Measurements from ENCODE around the gene PKP4. TPM values are rescaled to one million over a fixed set of nuclear protein-coding genes. Genes with fewer than 3 reads are reported as not detected.
"Not testable (repeated sequence)": the region's sequence is repeated elsewhere in the genome, so short reads cannot be mapped to it uniquely, and the experiment has no call there.

PKP4 gene, protein sequence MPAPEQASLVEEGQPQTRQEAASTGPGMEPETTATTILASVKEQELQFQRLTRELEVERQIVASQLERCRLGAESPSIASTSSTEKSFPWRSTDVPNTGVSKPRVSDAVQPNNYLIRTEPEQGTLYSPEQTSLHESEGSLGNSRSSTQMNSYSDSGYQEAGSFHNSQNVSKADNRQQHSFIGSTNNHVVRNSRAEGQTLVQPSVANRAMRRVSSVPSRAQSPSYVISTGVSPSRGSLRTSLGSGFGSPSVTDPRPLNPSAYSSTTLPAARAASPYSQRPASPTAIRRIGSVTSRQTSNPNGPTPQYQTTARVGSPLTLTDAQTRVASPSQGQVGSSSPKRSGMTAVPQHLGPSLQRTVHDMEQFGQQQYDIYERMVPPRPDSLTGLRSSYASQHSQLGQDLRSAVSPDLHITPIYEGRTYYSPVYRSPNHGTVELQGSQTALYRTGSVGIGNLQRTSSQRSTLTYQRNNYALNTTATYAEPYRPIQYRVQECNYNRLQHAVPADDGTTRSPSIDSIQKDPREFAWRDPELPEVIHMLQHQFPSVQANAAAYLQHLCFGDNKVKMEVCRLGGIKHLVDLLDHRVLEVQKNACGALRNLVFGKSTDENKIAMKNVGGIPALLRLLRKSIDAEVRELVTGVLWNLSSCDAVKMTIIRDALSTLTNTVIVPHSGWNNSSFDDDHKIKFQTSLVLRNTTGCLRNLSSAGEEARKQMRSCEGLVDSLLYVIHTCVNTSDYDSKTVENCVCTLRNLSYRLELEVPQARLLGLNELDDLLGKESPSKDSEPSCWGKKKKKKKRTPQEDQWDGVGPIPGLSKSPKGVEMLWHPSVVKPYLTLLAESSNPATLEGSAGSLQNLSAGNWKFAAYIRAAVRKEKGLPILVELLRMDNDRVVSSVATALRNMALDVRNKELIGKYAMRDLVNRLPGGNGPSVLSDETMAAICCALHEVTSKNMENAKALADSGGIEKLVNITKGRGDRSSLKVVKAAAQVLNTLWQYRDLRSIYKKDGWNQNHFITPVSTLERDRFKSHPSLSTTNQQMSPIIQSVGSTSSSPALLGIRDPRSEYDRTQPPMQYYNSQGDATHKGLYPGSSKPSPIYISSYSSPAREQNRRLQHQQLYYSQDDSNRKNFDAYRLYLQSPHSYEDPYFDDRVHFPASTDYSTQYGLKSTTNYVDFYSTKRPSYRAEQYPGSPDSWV
- total RNA-seq (2014; rRNA removed; shearing (Covaris generic); ENCODE audit: low replicate concordance), result 7.9 and 15.1 TPM in 2 replicates

DNA sequence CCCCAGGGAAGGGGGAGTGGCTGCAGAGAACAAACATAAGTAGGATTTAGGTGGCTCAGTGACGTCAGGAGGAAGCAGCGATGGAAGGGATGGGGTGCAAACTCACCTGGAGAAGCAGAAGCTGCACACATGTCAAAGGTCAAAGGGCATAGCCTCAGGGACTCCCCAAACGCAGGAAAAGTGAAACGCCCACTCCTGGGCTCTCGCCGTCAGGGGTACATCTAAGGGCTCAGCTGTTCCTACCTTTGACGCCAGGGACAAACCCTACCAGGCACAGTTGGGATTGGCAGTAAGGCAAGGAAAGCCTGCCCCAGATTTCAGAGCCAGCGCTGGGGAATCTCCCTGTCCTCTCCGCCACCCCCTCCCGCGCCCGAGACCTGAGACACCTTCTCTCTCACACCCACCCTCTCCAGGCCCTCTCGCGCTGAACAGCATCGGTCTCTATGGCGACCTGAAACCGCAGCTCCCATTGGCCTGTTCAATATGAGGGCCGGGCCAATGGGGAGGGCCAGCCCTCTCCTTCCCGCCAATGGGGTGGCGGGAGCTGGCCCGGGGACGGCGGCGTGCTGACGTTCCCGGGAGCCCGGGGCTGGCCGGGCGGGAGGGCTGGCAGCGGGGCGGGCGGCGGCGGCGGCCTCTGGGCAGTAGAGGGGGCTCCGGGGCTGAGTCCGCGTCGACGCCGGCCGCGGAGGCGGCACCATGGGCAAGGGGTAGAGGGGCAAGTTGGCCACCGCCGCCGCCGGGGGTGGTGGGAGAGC lies at the start of gene PKP4, which contains the start of gene CCDC148:
Gene PKP4, plus strand, starts transcription at position 644 of the 758 bp plus-strand sequence. CDS start 76,233 bp downstream, outside the sequence.
Gene CCDC148, minus strand, starts transcription at position 445 of the 758 bp plus-strand sequence. Its CDS starts 314 bp downstream, at position 131.
- DNase-seq (ENCODE audit: low read depth), result peak; percentile 96
- in situ Hi-C loops (cut with HindIII; ENCODE audit: low pct_unique_long_range_greater_than_20kb, low sequenced_read_pairs), result no loop called here

DNA sequence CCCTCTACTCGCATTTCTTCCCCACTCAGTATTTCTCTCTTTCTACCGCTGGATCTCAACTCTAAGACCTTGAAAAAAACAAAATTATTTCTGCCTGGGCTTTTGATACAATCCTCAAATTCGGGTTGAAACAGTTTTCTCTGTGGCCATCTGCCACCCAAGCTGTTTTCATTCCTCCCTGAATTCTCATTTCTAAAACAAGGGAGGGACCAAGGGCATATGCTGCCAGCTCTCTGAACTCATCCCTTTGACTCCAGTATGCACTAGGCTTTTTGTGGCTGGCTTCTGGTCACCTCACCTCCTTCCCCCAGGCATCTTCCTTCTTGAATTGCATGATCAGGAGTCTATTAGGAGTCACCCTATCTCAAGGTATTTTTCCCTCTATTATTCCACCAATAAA lies 49.7 kb upstream of the PKP4 start:
- in situ Hi-C loops (cut with HindIII; ENCODE audit: low pct_unique_long_range_greater_than_20kb, low sequenced_read_pairs), result no loop called here
- DNase-seq (ENCODE audit: low read depth), result no peak

DNA sequence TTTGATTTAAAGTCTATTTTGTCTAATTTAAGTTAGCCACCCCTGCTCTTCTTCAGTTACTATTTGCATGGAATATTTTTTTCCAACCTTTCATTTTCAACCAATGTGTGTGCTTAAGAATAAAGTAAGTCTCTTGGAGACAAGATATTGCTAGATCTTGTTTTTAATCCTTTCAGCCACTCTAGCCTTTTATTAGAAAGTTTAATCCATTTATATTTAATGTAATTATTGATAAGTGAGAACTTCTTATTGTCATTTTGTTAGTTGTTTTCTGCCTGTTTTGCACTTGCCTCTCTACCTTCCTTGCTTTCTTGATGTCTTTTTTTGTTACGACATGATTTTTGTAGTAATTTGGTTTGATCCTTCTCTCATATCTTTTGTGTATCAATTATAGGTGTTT lies 46.6 kb upstream of the PKP4 start:
- in situ Hi-C loops (cut with HindIII; ENCODE audit: low pct_unique_long_range_greater_than_20kb, low sequenced_read_pairs), result no loop called here

DNA sequence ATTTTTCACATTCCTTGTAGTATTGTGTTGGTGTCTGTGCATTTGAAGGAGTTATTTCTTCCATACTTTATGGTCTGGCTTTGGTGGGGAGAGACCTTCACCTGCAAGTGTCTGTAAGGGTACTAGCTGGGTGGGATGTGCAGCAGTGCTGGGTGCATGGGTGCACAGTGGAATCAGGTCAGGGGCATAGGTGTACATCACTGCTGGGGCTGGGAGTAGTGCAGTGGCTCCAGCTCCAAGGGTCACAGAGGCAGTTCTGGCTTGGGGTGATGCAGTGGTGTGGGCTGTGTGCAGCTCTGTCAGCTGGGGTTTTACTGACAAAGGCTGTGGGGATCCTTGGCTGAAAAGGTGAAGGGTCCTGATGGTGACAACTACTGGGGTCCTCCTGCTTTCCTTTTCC lies 45.0 kb upstream of the PKP4 start:
- in situ Hi-C loops (cut with HindIII; ENCODE audit: low pct_unique_long_range_greater_than_20kb, low sequenced_read_pairs), result no loop called here
- no peak for DNase-seq (ENCODE audit: low read depth)

More for the DNA sequence above, 46.6 kb upstream of the PKP4 start:
- no peak for DNase-seq (ENCODE audit: low read depth)

DNA sequence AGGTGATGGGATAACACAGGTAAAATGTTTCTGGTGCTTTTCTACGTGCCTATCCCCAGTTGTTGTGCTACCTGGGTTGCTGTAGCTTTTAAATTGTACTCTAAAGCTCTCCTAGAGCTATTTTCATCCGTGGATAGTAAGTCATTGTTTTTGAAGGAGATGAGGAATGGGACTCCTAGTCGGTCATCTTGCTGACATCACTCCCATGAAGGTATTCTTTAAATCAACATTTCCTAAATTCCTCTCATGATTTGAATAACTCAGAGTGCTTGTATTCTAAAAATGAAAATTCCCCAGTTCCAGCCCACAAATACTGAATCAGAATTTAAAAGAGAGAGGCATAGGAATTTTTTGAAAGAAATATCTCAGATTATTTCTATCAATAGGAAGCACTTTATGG lies 44.5 kb upstream of the PKP4 start:
- in situ Hi-C loops (cut with HindIII; ENCODE audit: low pct_unique_long_range_greater_than_20kb, low sequenced_read_pairs), result no loop called here
- DNase-seq (ENCODE audit: low read depth), result peak; percentile 10

DNA sequence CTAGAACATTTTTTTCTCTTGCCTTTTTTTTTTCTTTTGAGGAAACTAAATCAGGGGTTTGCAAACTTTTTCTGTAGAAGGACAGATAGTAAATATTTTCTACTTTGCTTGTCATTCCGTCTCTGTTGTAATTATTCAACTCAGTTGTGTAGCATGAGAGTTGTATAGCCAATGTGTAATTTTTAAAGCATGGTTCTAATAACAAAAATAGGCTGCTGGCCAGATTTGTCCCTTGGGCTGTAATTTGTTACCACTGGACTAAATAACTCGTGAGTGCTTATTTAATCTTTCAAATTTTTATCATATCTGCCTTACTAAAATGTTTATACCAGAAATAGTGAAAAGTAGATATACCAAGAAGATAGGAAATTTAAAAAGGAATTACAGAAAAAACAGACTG lies 43.2 kb upstream of the PKP4 start:
- in situ Hi-C loops (cut with HindIII; ENCODE audit: low pct_unique_long_range_greater_than_20kb, low sequenced_read_pairs), result no loop called here
- DNase-seq (ENCODE audit: low read depth), result no peak

DNA sequence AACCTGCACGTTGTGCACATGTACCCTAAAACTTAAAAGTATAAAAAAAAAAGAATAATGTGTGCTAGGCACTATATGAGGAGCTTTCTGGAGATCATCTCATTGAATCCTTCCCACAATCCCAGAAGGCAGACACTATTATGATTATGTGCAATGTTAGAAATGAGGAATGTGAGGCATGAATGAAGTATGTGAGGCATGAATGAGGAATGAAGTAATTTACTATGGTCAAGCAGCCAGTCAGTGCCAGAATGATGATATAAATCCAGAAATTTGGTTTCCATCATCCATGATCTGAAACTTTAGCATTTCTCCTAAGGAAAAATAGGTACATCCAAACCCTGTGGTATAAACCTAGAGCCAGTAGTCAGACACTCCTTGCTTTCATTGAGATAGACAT lies 42.2 kb upstream of the PKP4 start:
- DNase-seq (ENCODE audit: low read depth), result peak; percentile 5
- in situ Hi-C loops (cut with HindIII; ENCODE audit: low pct_unique_long_range_greater_than_20kb, low sequenced_read_pairs), result no loop called here

DNA sequence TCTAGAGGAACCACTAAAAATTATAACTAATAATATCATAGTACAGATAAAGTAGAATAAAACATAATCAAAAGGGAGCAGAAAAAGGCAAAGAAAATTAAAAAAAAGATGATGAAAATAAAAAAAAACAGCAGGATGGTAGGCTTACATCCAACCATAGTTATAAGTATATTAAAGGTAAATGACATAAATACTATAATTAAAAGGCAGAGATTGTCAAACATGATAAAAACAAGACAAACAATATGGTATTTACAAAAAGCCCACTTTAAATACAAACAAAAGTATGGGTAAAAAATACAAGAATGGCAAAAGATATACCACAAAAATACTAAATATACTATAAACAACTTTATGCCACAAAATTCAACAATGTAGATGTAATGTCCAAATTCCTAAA lies 24.6 kb upstream of the PKP4 start:
- in situ Hi-C loops (cut with HindIII; ENCODE audit: low pct_unique_long_range_greater_than_20kb, low sequenced_read_pairs), result no loop called here
- DNase-seq (ENCODE audit: low read depth), result no peak

DNA sequence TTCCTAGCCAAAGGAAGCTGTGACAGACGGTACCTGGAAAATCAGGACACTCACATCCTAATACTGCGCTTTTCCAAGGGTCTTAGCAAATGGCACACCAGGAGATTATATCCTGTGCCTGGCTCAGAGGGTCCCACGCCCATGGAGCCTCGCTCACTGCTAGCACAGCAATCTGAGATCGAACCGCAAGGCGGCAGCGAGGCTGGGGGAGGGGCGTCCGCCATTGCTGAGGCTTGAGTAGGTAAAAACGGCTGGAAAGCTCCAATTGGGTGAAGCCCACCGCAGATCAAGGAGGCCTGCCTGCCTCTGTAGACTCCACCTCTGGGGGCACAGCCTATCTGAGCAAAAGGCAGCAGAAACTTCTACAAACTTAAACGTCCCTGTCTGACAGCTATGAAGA lies 23.0 kb upstream of the PKP4 start:
- in situ Hi-C loops (cut with HindIII; ENCODE audit: low pct_unique_long_range_greater_than_20kb, low sequenced_read_pairs); DNase-seq (ENCODE audit: low read depth): not testable (repeated sequence)

DNA sequence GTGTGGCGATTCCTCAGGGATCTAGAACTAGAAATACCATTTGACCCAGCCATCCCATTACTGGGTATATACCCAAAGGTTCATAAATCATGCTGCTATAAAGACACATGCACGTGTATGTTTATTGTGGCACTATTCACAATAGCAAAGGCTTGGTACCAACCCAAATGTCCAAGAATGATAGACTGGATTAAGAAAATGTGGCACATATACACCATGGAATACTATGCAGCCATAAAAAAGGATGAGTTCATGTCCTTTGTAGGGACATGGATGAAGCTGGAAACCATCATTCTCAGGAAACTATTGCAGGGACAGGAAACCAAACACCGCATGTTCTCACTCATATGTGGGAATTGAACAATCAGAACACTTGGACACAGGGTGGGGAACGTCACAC lies 17.7 kb upstream of the PKP4 start:
- DNase-seq (ENCODE audit: low read depth); in situ Hi-C loops (cut with HindIII; ENCODE audit: low pct_unique_long_range_greater_than_20kb, low sequenced_read_pairs): not testable (repeated sequence)

DNA sequence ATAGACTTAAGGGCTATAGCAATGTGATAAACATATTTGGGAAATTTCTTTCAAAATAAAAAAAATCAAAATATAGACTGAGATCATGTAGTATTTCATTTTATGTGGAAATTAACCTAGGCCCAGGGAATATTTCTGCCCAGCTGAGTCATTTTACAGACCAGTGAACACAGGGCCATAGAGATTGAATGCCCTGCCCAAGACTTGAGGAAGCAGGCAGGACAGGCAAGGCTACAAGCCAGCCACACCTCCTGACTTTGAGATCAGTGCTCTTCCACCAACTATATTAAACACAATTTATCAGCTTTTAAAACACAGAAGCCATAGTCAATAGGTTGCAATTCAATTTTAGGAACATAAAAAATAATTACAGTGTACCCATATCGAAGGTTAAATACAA lies 13.1 kb upstream of the PKP4 start:
- DNase-seq (ENCODE audit: low read depth), result peak; percentile 21
- in situ Hi-C loops (cut with HindIII; ENCODE audit: low pct_unique_long_range_greater_than_20kb, low sequenced_read_pairs), result no loop called here

DNA sequence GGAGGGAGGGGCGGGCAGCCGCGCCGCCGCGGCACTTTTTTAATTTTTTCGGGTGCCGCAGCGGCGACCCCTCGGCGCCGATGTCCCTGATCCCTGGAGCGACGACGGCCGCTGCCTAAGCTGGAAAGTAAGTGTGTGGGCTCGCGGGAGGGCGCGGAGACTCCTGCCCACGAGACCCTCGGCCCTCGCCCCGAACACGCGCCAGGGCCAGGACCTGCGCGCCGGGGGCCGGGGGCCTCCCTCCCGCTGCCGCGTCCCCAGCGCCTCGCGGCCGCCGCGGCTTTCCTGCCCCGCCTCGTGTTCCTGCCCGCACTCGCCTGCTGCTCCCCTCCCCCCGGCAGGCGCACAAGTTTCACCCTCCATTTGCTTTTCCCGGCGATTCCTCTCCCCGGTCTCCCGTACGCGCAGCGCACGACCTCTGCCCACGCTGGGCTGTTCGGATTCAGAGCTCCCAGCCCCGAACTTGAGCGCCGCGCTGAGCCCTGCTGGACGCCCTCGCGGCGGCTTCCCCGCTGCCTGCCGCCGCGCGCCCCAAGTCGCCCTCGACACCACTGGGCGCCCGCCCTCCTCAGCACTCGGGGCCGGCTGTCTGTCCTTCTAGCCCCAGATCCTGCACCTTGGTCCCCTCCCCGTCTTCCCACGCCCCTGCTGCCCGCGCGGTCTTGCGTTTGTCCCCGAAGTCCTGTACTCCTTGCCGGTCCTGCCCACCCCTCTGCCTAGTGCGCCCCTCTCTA lies 507 bp downstream of the PKP4 start:
- in situ Hi-C loops (cut with HindIII; ENCODE audit: low pct_unique_long_range_greater_than_20kb, low sequenced_read_pairs), result no loop called here

DNA sequence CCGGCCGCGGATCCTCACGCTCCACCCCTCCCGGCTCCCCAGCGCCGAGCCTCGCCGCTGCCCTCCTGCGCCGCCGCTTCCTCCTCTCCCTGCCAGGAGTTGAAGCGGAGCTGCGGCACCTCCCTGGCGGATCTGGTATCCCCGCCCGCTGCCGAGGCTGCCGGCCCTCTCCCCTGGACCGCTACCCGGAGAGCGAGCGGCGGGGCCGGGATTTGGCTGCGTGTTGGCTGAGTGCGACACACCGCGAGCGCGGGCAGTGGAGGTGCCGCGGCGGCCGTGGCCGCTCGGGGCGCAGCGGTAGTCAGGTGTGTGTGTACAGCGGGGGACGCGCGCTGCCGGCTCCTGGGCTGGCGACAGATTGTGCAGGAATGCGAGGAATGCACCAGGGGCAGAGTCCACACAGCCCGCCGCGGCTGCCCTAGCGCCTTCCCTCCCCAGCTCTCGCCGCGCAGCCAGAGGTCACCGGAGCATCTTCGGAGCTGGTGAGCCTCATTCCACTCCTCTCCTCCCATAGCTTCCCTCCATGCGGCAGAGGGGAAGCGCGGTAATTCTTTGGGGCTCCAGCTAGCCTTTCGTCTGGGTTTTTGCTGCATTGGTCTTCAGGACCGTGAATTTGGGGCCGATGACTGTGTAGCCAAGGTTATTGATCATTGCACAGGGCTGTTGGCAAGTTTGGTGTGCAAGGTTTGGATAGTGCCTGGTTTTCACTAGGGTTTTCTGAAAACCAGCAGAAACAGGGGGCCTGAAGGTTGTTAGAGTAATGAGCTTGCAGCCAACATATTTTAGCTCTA lies 1.3 kb downstream of the PKP4 start:
- in situ Hi-C loops (cut with HindIII; ENCODE audit: low pct_unique_long_range_greater_than_20kb, low sequenced_read_pairs), result no loop called here
- peak; percentile 88 for DNase-seq (ENCODE audit: low read depth)

More for the DNA sequence above, 507 bp downstream of the PKP4 start:
- no peak for DNase-seq (ENCODE audit: low read depth)

DNA sequence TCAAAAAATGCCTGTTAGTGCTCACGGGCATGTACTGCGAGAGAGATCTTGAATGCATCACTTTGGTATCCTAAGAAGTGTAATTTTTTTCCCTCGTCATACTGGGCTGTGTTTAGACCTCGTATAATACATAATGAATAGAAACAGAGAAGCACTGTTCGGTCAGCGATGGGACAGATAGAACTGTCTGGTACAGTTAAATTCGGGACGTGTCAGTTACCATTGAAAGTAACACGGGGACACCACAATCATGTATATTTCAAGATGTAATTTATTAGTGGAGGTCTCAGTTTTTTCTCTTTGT lies 1.8 kb downstream of the PKP4 start:
- no peak for DNase-seq (ENCODE audit: low read depth)
- in situ Hi-C loops (cut with HindIII; ENCODE audit: low pct_unique_long_range_greater_than_20kb, low sequenced_read_pairs), result no loop called here

DNA sequence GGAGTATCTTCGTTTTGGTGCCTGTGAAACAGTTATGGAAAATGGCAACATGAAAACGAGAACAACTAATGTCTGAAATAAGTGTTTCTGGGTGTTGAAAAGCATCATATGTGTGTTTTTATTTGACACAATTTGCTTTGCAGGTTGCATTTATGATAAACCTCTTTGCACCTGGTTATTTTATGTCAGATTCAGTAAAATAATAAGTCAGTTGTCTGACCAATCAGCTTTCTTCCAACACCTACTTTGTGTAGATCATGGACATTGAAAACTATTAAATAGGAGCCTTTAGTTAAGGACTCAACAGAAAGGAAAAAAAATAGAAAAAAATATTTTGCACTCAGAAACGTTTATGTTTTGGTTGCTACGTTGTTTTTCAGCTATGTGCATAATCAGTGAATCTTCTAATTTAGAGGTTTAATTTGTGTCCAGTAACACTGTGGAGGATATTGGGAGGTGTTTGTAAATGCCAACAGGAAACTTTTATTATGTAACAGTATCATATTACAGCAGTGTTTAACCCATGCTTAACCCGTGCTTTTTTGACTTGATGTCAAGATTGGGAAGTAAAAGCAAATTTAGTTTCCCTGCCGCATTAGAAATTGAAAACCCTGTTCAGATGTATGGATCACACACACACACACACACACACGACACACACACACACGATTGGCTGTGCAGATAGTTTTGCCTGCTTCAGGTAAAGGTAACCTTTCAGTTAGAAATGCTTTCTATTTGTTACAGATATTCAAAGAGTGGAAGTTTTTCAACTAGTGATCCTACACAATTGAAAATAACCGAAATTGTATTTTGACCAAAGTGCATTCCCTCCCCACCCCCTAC lies 2.6 kb downstream of the PKP4 start:
- DNase-seq (ENCODE audit: low read depth), result peak; percentile 32
- in situ Hi-C loops (cut with HindIII; ENCODE audit: low pct_unique_long_range_greater_than_20kb, low sequenced_read_pairs), result no loop called here
